SK-N-SH treated with all-trans-retinoic acid at 6 μM for 48 hours (cell line): ENCODE results near the gene MARCHF11.

Experiments
- BACH2 ChIP-seq: fragments of 250-450 bp; sonication (Bioruptor Pico); IDR thresholded peaks from 2 replicates; pipeline ENCODE4 v1.9.0; 2021; ENCODE audit warnings: mild to moderate bottlenecking, borderline replicate concordance
- ESRRG ChIP-seq: fragments of 250-450 bp; sonication (Bioruptor Pico); IDR thresholded peaks from 2 replicates; pipeline ENCODE4 v1.6.1; 2021; ENCODE audit warnings: mild to moderate bottlenecking
- ISL1 ChIP-seq: fragments of 250-450 bp; sonication (Bioruptor Pico); IDR thresholded peaks from 2 replicates; pipeline ENCODE4 v2.1.2; 2022; ENCODE audit warnings: mild to moderate bottlenecking, moderate library complexity
- PATZ1 ChIP-seq: fragments of 250-450 bp; sonication (Bioruptor Pico); IDR thresholded peaks from 2 replicates; pipeline ENCODE4 v1.8.0; 2020; ENCODE audit warnings: mild to moderate bottlenecking, moderate library complexity, borderline replicate concordance
- PPARA ChIP-seq: fragments of 250-450 bp; sonication (Bioruptor Pico); IDR thresholded peaks from 2 replicates; pipeline ENCODE4 v1.5.0; 2020; ENCODE audit warnings: mild to moderate bottlenecking, borderline replicate concordance
- RARB ChIP-seq: fragments of 250-450 bp; sonication (Bioruptor Pico); IDR thresholded peaks from 2 replicates; pipeline ENCODE4 v1.8.0; 2021; ENCODE audit warnings: mild to moderate bottlenecking, moderate library complexity
- TOX ChIP-seq: fragments of 250-450 bp; sonication (Bioruptor Pico); IDR thresholded peaks from 2 replicates; pipeline ENCODE4 v1.8.0; 2021; ENCODE audit warnings: mild to moderate bottlenecking, moderate library complexity, borderline replicate concordance
- ZC3H10 ChIP-seq: fragments of 250-450 bp; sonication (Bioruptor Pico); IDR thresholded peaks from 2 replicates; pipeline ENCODE4 v1.5.1; 2021; ENCODE audit warnings: mild to moderate bottlenecking, moderate library complexity
- ZFP30 ChIP-seq: fragments of 450-650 bp; formaldehyde crosslinking; IDR thresholded peaks from 2 replicates; pipeline ENCODE4 v1.5.0; 2022; ENCODE audit warnings: mild to moderate bottlenecking, moderate library complexity

- no peak for TF ChIP-seq RARB (CRISPR knock-in tag)
- TF ChIP-seq PATZ1 = no peak
- no peak for TF ChIP-seq ZFP30 (CRISPR knock-in tag)
- TF ChIP-seq ESRRG (CRISPR knock-in tag) = no peak
- TF ChIP-seq ISL1 (CRISPR knock-in tag) = no peak
- no peak for TF ChIP-seq BACH2 (CRISPR knock-in tag)
- no peak for TF ChIP-seq PPARA
- TF ChIP-seq TOX (CRISPR knock-in tag) = no peak
- no peak for TF ChIP-seq ZC3H10 (CRISPR knock-in tag)
Measured at GRCh38 chr5:16120579-16120978, 59.0 kb downstream of the MARCHF11 start.
